ENCODE data around the gene ZNF516. TPM values are rescaled to one million over a fixed set of nuclear protein-coding genes. Genes with fewer than 3 reads are reported as not detected.
A peak's percentile ranks its signal among the peaks of the same experiment; 100 is the strongest.

ZNF516 gene
- polyA plus RNA-seq, 3 donors = 5.0 to 41.9 (median 8.6) TPM

- no peak overlapping the region for H3K4me3 ChIP-seq (replicated peaks in 1 of 3; ENCODE audit: low read depth in 2 of 3, low read length in 3 of 3)
- H3K79me2 ChIP-seq (ENCODE audit: insufficient read depth, low read length) = peaks cover 98% of the 10 kb centered on the region
- H3K27ac Mint-ChIP-seq = peak overlapping the region in 3 of 7 donors; percentile 16 to 50 (median 33)
- no peak overlapping the region for H2AFZ ChIP-seq (ENCODE audit: insufficient read depth, low read depth, low read length, poor library complexity, severe bottlenecking)
- H3K4me1 ChIP-seq (ENCODE audit: control insufficient read depth in 1 of 2, insufficient read depth in 2 of 2, low read length in 2 of 2) = peaks cover 11 to 15% of the 10 kb centered on the region in 2 donors
- no peaks in the 10 kb centered on the region for H3K9me3 Mint-ChIP-seq
- H3K27ac ChIP-seq (ENCODE audit: low read depth in 1 of 2, low read length in 2 of 2) = no peak overlapping the region
- H3K4me2 ChIP-seq (replicated peaks; ENCODE audit: extremely low read depth, low read length, poor library complexity, severe bottlenecking) = no peak overlapping the region
- no peaks in the 10 kb centered on the region for H3K27me3 ChIP-seq (ENCODE audit: control insufficient read depth in 2 of 2, insufficient read depth in 2 of 2, low read length in 2 of 2)
- peaks cover 11 to 33% of the 10 kb centered on the region in 2 donors for H3K36me3 ChIP-seq (replicated peaks in 1 of 2; ENCODE audit: control insufficient read depth in 1 of 2, insufficient read depth in 2 of 2, low read length in 2 of 2)
- H4K20me1 ChIP-seq (ENCODE audit: insufficient read depth, low read length) = peaks cover 98% of the 10 kb centered on the region
- H3K4me3 Mint-ChIP-seq = no peak overlapping the region
- H3K9me3 ChIP-seq (replicated peaks in 1 of 2; ENCODE audit: control insufficient read depth in 1 of 2, insufficient read depth in 1 of 2, low read length in 2 of 2) = no peaks in the 10 kb centered on the region
- no peak for TF ChIP-seq CTCF (IDR thresholded peaks at IDR 0.05)
- H3K9ac ChIP-seq (ENCODE audit: insufficient read depth, low read length, poor library complexity, severe bottlenecking) = no peak overlapping the region
- peaks cover 42% of the 10 kb centered on the region for H3K4me1 Mint-ChIP-seq
- intact Hi-C loops (cut with micrococcal nuclease) = no loop called here
- no peak for DNase-seq
- peaks cover 6 to 42% of the 10 kb centered on the region in 2 donors for H3K36me3 Mint-ChIP-seq
- WGBS (ENCODE audit: insufficient coverage) = no CpG with 5 or more reads among the region's 3 CpGs
- H3K27me3 Mint-ChIP-seq (ENCODE audit: low read depth in 3 of 3) = no peaks in the 10 kb centered on the region
Observed at GRCh38 chr18:76421685-76422078, 73.4 kb downstream of the ZNF516 start.

- Mint-ChIP-seq H3K4me1 (peaks cover 39% of the 10 kb centered on the region), H3K9me3 (no peaks in the 10 kb centered on the region), H3K27ac (peak overlapping the region in 3 of 7 donors; percentile 4 to 66 (median 41)), H3K36me3 (peaks cover 6 to 42% of the 10 kb centered on the region in 2 donors), H3K4me3 (no peak overlapping the region), H3K27me3 (ENCODE audit: low read depth in 3 of 3) (no peaks in the 10 kb centered on the region)
- H3K27me3 ChIP-seq (ENCODE audit: control insufficient read depth in 2 of 2, insufficient read depth in 2 of 2, low read length in 2 of 2) = no peaks in the 10 kb centered on the region
- no peak overlapping the region for H3K9ac ChIP-seq (ENCODE audit: insufficient read depth, low read length, poor library complexity, severe bottlenecking)
- no peak overlapping the region for H3K4me3 ChIP-seq (replicated peaks in 1 of 3; ENCODE audit: low read depth in 2 of 3, low read length in 3 of 3)
- H3K4me1 ChIP-seq (ENCODE audit: control insufficient read depth in 1 of 2, insufficient read depth in 2 of 2, low read length in 2 of 2) = peaks cover 11 to 15% of the 10 kb centered on the region in 2 donors
- DNase-seq = no peak
- H3K4me2 ChIP-seq (replicated peaks; ENCODE audit: extremely low read depth, low read length, poor library complexity, severe bottlenecking) = no peak overlapping the region
- H3K9me3 ChIP-seq (replicated peaks in 1 of 2; ENCODE audit: control insufficient read depth in 1 of 2, insufficient read depth in 1 of 2, low read length in 2 of 2) = no peaks in the 10 kb centered on the region
- intact Hi-C loops (cut with micrococcal nuclease) = no loop called here
- H3K79me2 ChIP-seq (ENCODE audit: insufficient read depth, low read length) = peaks cover 98% of the 10 kb centered on the region
- no peak for TF ChIP-seq CTCF (IDR thresholded peaks at IDR 0.05)
- H4K20me1 ChIP-seq (ENCODE audit: insufficient read depth, low read length) = peaks cover 98% of the 10 kb centered on the region
- peaks cover 11 to 33% of the 10 kb centered on the region in 2 donors for H3K36me3 ChIP-seq (replicated peaks in 1 of 2; ENCODE audit: control insufficient read depth in 1 of 2, insufficient read depth in 2 of 2, low read length in 2 of 2)
- no peak overlapping the region for H2AFZ ChIP-seq (ENCODE audit: insufficient read depth, low read depth, low read length, poor library complexity, severe bottlenecking)
- WGBS (ENCODE audit: insufficient coverage) = 90% methylated on average over 9 of the region's 13 CpGs
- H3K27ac ChIP-seq (ENCODE audit: low read depth in 1 of 2, low read length in 2 of 2) = peak overlapping the region in 1 of 2 donors; percentile 11
Observed at GRCh38 chr18:76420898-76421684, 74.0 kb downstream of the ZNF516 start.
